GM12874 (cell line): ENCODE data around the gene OR2V1.

ENCODE experiments used
- CTCF ChIP-seq: IDR thresholded peaks from 2 replicates; pipeline ENCODE4 v1.5.1; 2011; ENCODE audit warnings: low read depth, mild to moderate bottlenecking, control low read depth, low read length, moderate library complexity; ENCODE audit not compliant: insufficient read depth

Gene OR2V1

GRCh38 chr5:181127456-181127855 is 3.5 kb downstream of the OR2V1 start:
- TF ChIP-seq CTCF, result no peak

- no peak for TF ChIP-seq CTCF
Measured at GRCh38 chr5:181126841-181127240, 4.1 kb downstream of the OR2V1 start.

- TF ChIP-seq CTCF, result no peak
Measured at GRCh38 chr5:181124526-181124925, 6.4 kb downstream of the OR2V1 start.

- no peak for TF ChIP-seq CTCF
Measured at GRCh38 chr5:181121675-181122561, 9.1 kb downstream of the OR2V1 start.

DNA sequence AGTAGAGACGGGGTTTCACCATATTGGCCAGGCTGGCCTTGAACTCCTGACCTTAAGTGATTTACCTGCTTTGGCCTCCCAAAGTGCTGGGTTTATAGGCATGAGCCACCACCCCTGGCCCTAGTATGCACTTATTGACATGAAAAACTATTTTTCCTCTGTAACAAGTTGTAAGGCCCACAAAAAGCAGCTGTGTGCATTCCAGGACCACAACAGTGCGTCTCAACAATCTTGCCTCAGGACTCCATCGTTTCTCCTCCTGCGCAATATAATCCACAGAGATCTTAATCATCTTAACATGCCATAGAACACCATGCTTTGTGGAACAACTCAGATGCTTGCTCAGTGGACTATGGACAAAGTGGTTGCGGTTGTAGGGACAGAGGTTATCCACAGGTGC is 10.2 kb downstream of the OR2V1 start:
- TF ChIP-seq CTCF, result no peak

DNA sequence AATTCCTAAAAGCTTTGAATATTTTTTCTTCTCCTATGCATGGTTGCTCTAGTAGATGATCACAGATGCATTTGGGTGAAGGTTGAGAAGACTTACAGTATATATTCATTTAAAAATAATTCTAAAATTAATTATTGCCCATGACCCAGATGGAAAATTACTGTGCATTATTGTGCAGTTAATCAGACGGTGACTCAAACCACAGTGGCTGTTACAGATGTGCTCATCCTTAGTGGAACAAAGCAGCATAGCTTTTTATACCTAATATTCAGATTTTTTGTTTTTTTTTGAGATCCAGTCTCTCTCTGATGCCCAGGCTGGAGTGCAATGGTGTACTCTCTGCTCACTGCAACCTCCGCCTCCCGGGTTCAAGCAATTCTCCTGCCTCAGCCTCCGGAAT is 10.7 kb downstream of the OR2V1 start:
- TF ChIP-seq CTCF, result no peak

DNA sequence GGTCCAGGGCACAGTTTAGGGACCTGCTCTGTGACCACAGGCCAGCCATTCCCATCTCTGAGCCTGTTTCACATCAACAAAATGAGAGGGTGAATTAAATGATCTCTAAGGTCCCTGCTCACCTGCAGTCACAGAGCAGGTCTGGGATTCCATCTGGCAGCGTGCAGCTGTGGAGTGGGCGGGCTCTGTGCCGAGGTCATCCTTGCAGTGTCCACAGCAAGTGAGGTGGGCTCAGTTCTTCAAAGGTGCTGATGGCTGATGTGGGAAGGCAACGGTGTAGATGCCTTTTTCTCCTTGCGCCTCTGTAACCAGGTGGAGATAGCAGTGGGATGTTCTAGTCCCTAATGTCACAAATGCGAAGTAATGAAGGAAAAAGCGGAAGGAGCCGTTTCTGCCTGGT is 11.9 kb downstream of the OR2V1 start:
- TF ChIP-seq CTCF, result no peak
